Effector memory CD4-positive, alpha-beta T cell (primary cell): Measurements from ENCODE around the gene TAF8.
"Not testable (repeated sequence)": the region's sequence is repeated elsewhere in the genome, so short reads cannot be mapped to it uniquely, and the experiment has no call there.

Source experiments
- DNase-seq, 3 donors: peaks; one replicate each; pipeline ENCODE4 v3.0.0-alpha.2; 2020
- H3K27ac ChIP-seq: 2 replicates; pipeline ENCODE4 v1.7.0; 2013; ENCODE audit warnings: mild to moderate bottlenecking, low read length, moderate library complexity; ENCODE audit not compliant: insufficient read depth, poor library complexity, severe bottlenecking
- H3K27me3 ChIP-seq: replicated peaks from 2 replicates; pipeline ENCODE4 v1.7.0; 2013; ENCODE audit warnings: mild to moderate bottlenecking, low read length; ENCODE audit not compliant: insufficient read depth, control insufficient read depth, poor library complexity, severe bottlenecking
- H3K36me3 ChIP-seq: 2 replicates; pipeline ENCODE4 v1.7.0; 2013; ENCODE audit warnings: mild to moderate bottlenecking, low read length, moderate library complexity; ENCODE audit not compliant: control insufficient read depth, insufficient read depth
- H3K4me1 ChIP-seq: 2 replicates; pipeline ENCODE4 v1.7.0; 2013; ENCODE audit warnings: low read length, mild to moderate bottlenecking; ENCODE audit not compliant: control insufficient read depth, insufficient read depth, poor library complexity, severe bottlenecking
- H3K4me3 ChIP-seq: 2 replicates; pipeline ENCODE4 v1.7.0; 2013; ENCODE audit warnings: low read length, low read depth, mild to moderate bottlenecking; ENCODE audit not compliant: insufficient read depth, poor library complexity, severe bottlenecking
- H3K9me3 ChIP-seq: 2 replicates; pipeline ENCODE4 v1.7.0; 2013; ENCODE audit warnings: mild to moderate bottlenecking, low read length, moderate library complexity; ENCODE audit not compliant: control insufficient read depth

The TAF8 gene

GRCh38 chr6:42029062-42029685 is 21.1 kb upstream of the TAF8 start:
- peak overlapping the region; percentile 69 for H3K27ac ChIP-seq
- no peaks in the 10 kb centered on the region for H3K9me3 ChIP-seq
- H3K27me3 ChIP-seq: no peaks in the 10 kb centered on the region
- peaks cover 50% of the 10 kb centered on the region for H3K36me3 ChIP-seq
- no peak for DNase-seq
- peaks cover 77% of the 10 kb centered on the region for H3K4me1 ChIP-seq
- no peak overlapping the region for H3K4me3 ChIP-seq

GRCh38 chr6:42029881-42030280 is 20.4 kb upstream of the TAF8 start:
- peak overlapping the region; percentile 69 for H3K27ac ChIP-seq
- H3K36me3 ChIP-seq: peaks cover 50% of the 10 kb centered on the region
- no peak for DNase-seq
- no peaks in the 10 kb centered on the region for H3K9me3 ChIP-seq
- no peaks in the 10 kb centered on the region for H3K27me3 ChIP-seq
- peaks cover 70% of the 10 kb centered on the region for H3K4me1 ChIP-seq
- H3K4me3 ChIP-seq: no peak overlapping the region

- no peaks in the 10 kb centered on the region for H3K9me3 ChIP-seq
- DNase-seq: peak in 1 of 3 donors; percentile 16
- H3K4me3 ChIP-seq: no peak overlapping the region
- H3K27ac ChIP-seq: peak overlapping the region; percentile 69
- peaks cover 62% of the 10 kb centered on the region for H3K4me1 ChIP-seq
- no peaks in the 10 kb centered on the region for H3K27me3 ChIP-seq
- peaks cover 41% of the 10 kb centered on the region for H3K36me3 ChIP-seq
Observed at GRCh38 chr6:42030585-42031506, 19.5 kb upstream of the TAF8 start.

- Histone ChIP-seq H3K27ac (peak overlapping the region; percentile 46), H3K4me1 (peaks cover 58% of the 10 kb centered on the region), H3K4me3 (no peak overlapping the region), H3K27me3 (no peaks in the 10 kb centered on the region), H3K36me3 (peaks cover 32% of the 10 kb centered on the region), H3K9me3 (no peaks in the 10 kb centered on the region)
- no peak for DNase-seq
Observed at GRCh38 chr6:42032366-42032765, 18.0 kb upstream of the TAF8 start.

- not testable (repeated sequence) for H3K4me3 ChIP-seq, H3K9me3 ChIP-seq, H3K27ac ChIP-seq, H3K27me3 ChIP-seq, H3K36me3 ChIP-seq, DNase-seq
- H3K4me1 ChIP-seq: peaks cover 54% of the 10 kb centered on the region
Observed at GRCh38 chr6:42037669-42038068, 12.7 kb upstream of the TAF8 start.

- peaks cover under 1% of the 10 kb centered on the region for H3K36me3 ChIP-seq
- DNase-seq: no peak
- no peaks in the 10 kb centered on the region for H3K27me3 ChIP-seq
- H3K9me3 ChIP-seq: no peaks in the 10 kb centered on the region
- H3K27ac ChIP-seq: no peak overlapping the region
- no peak overlapping the region for H3K4me3 ChIP-seq
- H3K4me1 ChIP-seq: peaks cover 54% of the 10 kb centered on the region
Observed at GRCh38 chr6:42038163-42038562, 12.2 kb upstream of the TAF8 start.

- Histone ChIP-seq H3K27ac (peak overlapping the region; percentile 57), H3K4me1 (peaks cover 61% of the 10 kb centered on the region), H3K36me3 (peaks cover 6% of the 10 kb centered on the region), H3K4me3 (peak overlapping the region; percentile 17), H3K27me3 (no peaks in the 10 kb centered on the region), H3K9me3 (no peaks in the 10 kb centered on the region)
- DNase-seq: no peak
Observed at GRCh38 chr6:42038811-42039408, 11.4 kb upstream of the TAF8 start.

GRCh38 chr6:42040856-42041480 is 9.4 kb upstream of the TAF8 start:
- H3K36me3 ChIP-seq: peaks cover 7% of the 10 kb centered on the region

GRCh38 chr6:42041481-42042053 is 8.8 kb upstream of the TAF8 start:
- Histone ChIP-seq H3K9me3 (no peaks in the 10 kb centered on the region), H3K27ac (peak overlapping the region; percentile 67), H3K4me1 (peaks cover 82% of the 10 kb centered on the region), H3K27me3 (no peaks in the 10 kb centered on the region), H3K4me3 (peak overlapping the region; percentile 34), H3K36me3 (peaks cover 7% of the 10 kb centered on the region)
- no peak for DNase-seq

More at GRCh38 chr6:42040856-42041480, 9.4 kb upstream of the TAF8 start:
- H3K4me3 ChIP-seq: peak overlapping the region; percentile 34
- H3K27ac ChIP-seq: peak overlapping the region; percentile 67
- peaks cover 79% of the 10 kb centered on the region for H3K4me1 ChIP-seq
- no peak for DNase-seq
- no peaks in the 10 kb centered on the region for H3K9me3 ChIP-seq
- H3K27me3 ChIP-seq: no peaks in the 10 kb centered on the region
